Measurements from ENCODE around the gene CX3CL1.
"Not testable (repeated sequence)": the region's sequence is repeated elsewhere in the genome, so short reads cannot be mapped to it uniquely, and the experiment has no call there.

Gene CX3CL1

DNA sequence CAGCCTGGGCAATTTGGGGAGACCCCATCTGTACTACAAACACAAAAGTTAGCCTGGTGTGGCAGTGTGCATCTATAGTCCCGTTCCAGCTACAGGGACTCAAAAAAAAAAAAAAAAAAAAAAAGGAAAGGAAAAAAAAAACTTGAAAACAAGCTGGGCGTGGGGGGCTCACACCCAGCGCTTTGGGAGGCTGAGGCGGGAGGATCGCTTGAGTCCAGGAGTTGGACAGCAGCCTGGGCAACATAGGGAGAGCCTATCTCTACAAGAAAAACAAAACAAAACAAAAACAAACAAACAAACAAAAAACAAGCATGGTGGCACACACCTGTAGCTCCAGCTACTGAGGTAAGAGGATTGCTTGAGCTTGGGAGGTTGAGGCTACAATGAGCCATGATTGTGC lies 19.4 kb downstream of the CX3CL1 start:
- no peak for DNase-seq (ENCODE audit: low spot score)
- TF ChIP-seq, protein P1, sequence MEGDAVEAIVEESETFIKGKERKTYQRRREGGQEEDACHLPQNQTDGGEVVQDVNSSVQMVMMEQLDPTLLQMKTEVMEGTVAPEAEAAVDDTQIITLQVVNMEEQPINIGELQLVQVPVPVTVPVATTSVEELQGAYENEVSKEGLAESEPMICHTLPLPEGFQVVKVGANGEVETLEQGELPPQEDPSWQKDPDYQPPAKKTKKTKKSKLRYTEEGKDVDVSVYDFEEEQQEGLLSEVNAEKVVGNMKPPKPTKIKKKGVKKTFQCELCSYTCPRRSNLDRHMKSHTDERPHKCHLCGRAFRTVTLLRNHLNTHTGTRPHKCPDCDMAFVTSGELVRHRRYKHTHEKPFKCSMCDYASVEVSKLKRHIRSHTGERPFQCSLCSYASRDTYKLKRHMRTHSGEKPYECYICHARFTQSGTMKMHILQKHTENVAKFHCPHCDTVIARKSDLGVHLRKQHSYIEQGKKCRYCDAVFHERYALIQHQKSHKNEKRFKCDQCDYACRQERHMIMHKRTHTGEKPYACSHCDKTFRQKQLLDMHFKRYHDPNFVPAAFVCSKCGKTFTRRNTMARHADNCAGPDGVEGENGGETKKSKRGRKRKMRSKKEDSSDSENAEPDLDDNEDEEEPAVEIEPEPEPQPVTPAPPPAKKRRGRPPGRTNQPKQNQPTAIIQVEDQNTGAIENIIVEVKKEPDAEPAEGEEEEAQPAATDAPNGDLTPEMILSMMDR (IDR thresholded peaks at IDR 0.05; ENCODE audit: extremely low read depth, insufficient read depth, missing control alignments): no peak
- in situ Hi-C loops (cut with MboI; ENCODE audit: low pct_unique_long_range_greater_than_20kb, low sequenced_read_pairs, unreplicated experiment): no loop called here

DNA sequence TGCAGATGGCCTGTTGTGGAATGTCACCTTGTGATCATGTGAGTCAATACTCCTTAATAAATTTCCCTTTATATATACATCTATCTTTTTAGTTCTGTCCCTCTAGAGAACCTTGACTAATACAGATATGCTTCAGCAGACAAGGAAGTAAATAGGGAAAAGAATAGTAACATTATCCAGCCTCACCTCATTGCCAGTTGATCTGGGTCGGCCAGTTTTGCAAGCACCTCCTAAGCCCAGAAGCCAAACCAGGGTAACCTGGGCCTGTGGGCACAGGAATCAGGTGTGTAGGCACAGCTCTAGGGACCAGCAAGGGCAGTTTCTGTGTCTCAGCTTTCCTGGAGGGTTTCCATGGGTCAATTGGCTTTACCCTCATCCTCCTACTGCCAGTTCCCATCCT lies 20.4 kb downstream of the CX3CL1 start:
- in situ Hi-C loops (cut with MboI; ENCODE audit: low pct_unique_long_range_greater_than_20kb, low sequenced_read_pairs, unreplicated experiment): no loop called here

DNA sequence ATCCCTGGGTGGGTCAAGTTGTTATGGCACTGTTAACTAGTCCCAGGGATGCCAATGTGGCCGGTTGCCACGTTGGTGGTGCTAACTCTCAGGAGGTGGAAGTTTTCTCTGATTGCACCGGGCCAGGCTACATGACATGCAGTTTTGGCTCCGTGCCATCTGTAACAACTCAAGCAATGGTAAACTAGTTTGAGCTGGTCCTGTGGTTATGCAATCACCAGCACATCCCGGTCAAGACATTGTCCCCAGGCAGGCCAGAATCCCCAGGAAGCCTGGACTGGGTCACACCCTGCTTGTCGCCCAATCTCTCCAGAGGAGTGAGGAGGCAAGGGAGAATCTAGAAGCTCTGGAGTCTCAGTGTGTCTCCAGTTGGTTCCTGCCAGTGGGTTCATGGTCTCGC lies 22.2 kb downstream of the CX3CL1 start:
- DNase-seq (ENCODE audit: low spot score): no peak
- TF ChIP-seq, protein P1 (IDR thresholded peaks at IDR 0.05; ENCODE audit: extremely low read depth, insufficient read depth, missing control alignments): no peak
- in situ Hi-C loops (cut with MboI; ENCODE audit: low pct_unique_long_range_greater_than_20kb, low sequenced_read_pairs, unreplicated experiment): no loop called here

More for the DNA sequence above, 20.4 kb downstream of the CX3CL1 start:
- TF ChIP-seq, protein P1 (IDR thresholded peaks at IDR 0.05; ENCODE audit: extremely low read depth, insufficient read depth, missing control alignments): no peak
- DNase-seq (ENCODE audit: low spot score): no peak

DNA sequence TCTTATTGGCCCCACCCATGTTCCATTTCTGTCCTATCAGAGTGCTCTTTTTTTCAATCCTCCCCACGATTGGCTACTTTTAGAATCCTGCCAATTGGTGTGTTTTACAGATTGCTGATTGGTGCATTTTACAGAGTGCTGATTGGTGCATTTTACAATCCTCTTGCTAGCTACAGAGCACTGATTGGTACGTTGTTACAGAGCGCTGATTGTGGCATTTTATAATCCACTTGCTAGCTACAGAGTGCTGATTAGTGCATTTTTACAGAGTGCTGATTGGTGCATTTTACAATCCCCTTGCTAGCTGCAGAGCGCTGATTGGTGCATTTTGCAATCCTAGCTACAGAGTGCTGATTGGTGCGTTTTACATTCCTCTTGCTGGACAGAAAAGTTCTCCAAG lies 22.7 kb downstream of the CX3CL1 start:
- in situ Hi-C loops (cut with MboI; ENCODE audit: low pct_unique_long_range_greater_than_20kb, low sequenced_read_pairs, unreplicated experiment): no loop called here
- DNase-seq (ENCODE audit: low spot score): no peak
- TF ChIP-seq, protein P1 (IDR thresholded peaks at IDR 0.05; ENCODE audit: extremely low read depth, insufficient read depth, missing control alignments): no peak

DNA sequence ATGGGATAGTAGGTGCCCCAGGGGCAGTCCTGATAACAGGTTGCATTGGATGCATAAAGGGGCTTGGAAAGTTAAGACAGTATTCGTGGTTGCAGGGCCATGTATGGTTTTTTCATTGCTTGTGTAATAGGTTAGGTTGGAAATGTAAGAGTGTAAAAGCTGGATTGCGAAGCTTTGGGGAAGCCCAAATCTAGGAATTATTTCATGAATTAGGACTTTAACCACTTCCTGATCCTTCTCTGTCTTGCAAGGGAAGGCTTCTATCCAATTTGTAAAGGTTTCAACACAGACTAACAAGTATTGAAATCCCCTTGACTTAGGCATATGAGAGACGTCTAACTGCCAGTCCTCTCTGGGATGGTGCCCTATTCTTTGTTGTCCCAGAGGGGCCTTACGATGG lies 24.5 kb downstream of the CX3CL1 start:
- no peak for DNase-seq (ENCODE audit: low spot score)
- in situ Hi-C loops (cut with MboI; ENCODE audit: low pct_unique_long_range_greater_than_20kb, low sequenced_read_pairs, unreplicated experiment): no loop called here
- TF ChIP-seq, protein P1 (IDR thresholded peaks at IDR 0.05; ENCODE audit: extremely low read depth, insufficient read depth, missing control alignments): no peak

DNA sequence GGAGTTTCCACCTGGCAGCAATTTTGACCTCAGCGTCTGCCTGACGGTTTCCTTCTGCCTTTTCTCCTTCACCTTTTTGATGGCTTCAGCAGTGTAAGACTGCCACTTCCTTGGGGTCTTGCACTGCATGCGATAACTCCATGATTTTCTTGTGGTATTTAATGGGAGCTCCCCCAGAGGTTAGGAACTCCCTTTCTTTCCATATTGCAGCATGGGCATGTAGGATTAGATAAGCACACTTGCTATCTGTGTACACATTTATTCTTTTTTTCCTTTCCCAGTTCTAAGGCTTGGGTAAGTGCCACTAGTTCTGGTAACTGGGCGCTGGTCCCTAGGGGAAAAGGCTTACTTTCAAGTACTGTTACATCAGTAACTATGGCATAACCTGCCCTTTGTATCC lies 25.2 kb downstream of the CX3CL1 start:
- in situ Hi-C loops (cut with MboI; ENCODE audit: low pct_unique_long_range_greater_than_20kb, low sequenced_read_pairs, unreplicated experiment); DNase-seq (ENCODE audit: low spot score): not testable (repeated sequence)

DNA sequence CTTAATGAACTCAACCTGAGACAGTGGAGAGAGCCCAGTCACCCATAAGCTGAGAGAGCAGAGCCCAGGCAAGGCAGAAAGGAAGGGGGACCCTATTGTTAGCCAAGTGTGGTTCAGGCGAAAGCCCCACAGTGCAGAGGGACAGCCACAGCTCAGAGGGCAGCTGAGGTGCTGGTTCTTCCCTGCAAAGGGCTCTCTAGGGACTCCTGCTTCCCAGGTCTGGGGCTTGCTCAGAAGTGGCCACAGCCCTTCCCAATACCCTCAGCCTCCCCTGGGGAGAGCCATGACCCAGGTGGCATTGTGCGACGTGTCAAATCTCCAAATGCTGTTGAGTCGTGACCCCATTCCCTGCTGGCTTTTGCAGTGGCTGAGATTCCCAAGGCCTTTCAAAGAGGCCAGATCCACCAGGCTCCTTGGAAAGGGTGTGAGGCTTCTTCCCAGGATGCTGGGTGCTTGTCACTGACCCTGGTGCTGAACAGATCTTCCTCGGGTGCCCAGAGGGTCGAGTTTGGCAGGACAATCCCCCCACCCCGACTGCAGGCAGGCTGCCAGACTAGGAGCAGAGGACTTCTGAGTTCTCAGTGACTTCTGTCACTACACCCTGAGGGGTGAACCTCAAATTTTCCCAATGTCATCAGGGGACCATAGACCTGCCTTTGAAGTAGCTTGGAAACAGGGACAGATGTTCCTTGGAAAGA lies 29.8 kb downstream of the CX3CL1 start:
- in situ Hi-C loops (cut with MboI; ENCODE audit: low pct_unique_long_range_greater_than_20kb, low sequenced_read_pairs, unreplicated experiment): loop anchor here (25.0 kb wide), 1 partner anchor 315 kb away; the partner anchor contains the start of gene CPNE2
- TF ChIP-seq, protein P1 (IDR thresholded peaks at IDR 0.05; ENCODE audit: extremely low read depth, insufficient read depth, missing control alignments): no peak
- DNase-seq (ENCODE audit: low spot score): no peak
